GM21737 (cell line): Measurements from ENCODE around the gene MDH2.
"Not testable (repeated sequence)": the region's sequence is repeated elsewhere in the genome, so short reads cannot be mapped to it uniquely, and the experiment has no call there.

Experiments
- ATAC-seq: cut with Tn5 transposase; IDR thresholded peaks from one replicate; pipeline ENCODE4 v1.9.1; 2021; ENCODE audit warnings: mild to moderate bottlenecking, moderate library complexity; ENCODE audit not compliant: unreplicated experiment

MDH2 gene

GRCh38 chr7:76047811-76048667 lies at the start of gene MDH2, which contains the start of gene STYXL1:
Gene MDH2, plus strand, starts transcription at chr7:76048106. Its CDS starts 55 bp downstream, at chr7:76048161.
Gene STYXL1, minus strand, starts transcription at chr7:76048000. Its CDS starts 17,477 bp downstream, at chr7:76030523.
- ATAC-seq: peak; percentile 90

- no peak for ATAC-seq
Measured at GRCh38 chr7:76000566-76000965, 47.3 kb upstream of the MDH2 start.

GRCh38 chr7:76002139-76002538 lies 45.8 kb upstream of the MDH2 start:
- no peak for ATAC-seq

GRCh38 chr7:76002822-76003221 lies 45.1 kb upstream of the MDH2 start:
- ATAC-seq: no peak

GRCh38 chr7:76003351-76003750 lies 44.6 kb upstream of the MDH2 start:
- no peak for ATAC-seq

- ATAC-seq: not testable (repeated sequence)
Measured at GRCh38 chr7:76005004-76005403, 42.9 kb upstream of the MDH2 start.

GRCh38 chr7:76008156-76008687 lies 39.7 kb upstream of the MDH2 start:
- ATAC-seq: no peak

GRCh38 chr7:76009672-76010600 lies 38.0 kb upstream of the MDH2 start:
- no peak for ATAC-seq

GRCh38 chr7:76011442-76011861 lies 36.5 kb upstream of the MDH2 start:
- no peak for ATAC-seq

GRCh38 chr7:76016191-76016947 lies 31.5 kb upstream of the MDH2 start:
- no peak for ATAC-seq

GRCh38 chr7:76018520-76018919 lies 29.4 kb upstream of the MDH2 start:
- not testable (repeated sequence) for ATAC-seq

- ATAC-seq: no peak
Measured at GRCh38 chr7:76020031-76020714, 27.7 kb upstream of the MDH2 start.

GRCh38 chr7:76022026-76022780 lies 25.7 kb upstream of the MDH2 start:
- ATAC-seq: no peak

GRCh38 chr7:76023002-76023401 lies 24.9 kb upstream of the MDH2 start:
- ATAC-seq: no peak

GRCh38 chr7:76029682-76030081 lies 18.2 kb upstream of the MDH2 start:
- ATAC-seq: not testable (repeated sequence)

GRCh38 chr7:76031964-76032363 lies 15.9 kb upstream of the MDH2 start:
- ATAC-seq: no peak

GRCh38 chr7:76037310-76037709 lies 10.6 kb upstream of the MDH2 start:
- no peak for ATAC-seq

GRCh38 chr7:76040126-76040525 lies 7.8 kb upstream of the MDH2 start:
- ATAC-seq: no peak

- no peak for ATAC-seq
Measured at GRCh38 chr7:76044375-76044865, 3.5 kb upstream of the MDH2 start.
